Epithelial cell of prostate (primary cell): ENCODE measurements around the gene IDH1.
"Not testable (repeated sequence)": the region's sequence is repeated elsewhere in the genome, so short reads cannot be mapped to it uniquely, and the experiment has no call there.

ENCODE experiments used
- DNase-seq: peaks from one replicate; pipeline ENCODE4 v3.0.0-alpha.2; 2011; ENCODE audit warnings: low read depth, low spot score
- H3K27ac ChIP-seq: fragments of 450-650 bp; 2 replicates; pipeline ENCODE4 v1.5.1; 2017; ENCODE audit warnings: mild to moderate bottlenecking

The IDH1 gene

DNA sequence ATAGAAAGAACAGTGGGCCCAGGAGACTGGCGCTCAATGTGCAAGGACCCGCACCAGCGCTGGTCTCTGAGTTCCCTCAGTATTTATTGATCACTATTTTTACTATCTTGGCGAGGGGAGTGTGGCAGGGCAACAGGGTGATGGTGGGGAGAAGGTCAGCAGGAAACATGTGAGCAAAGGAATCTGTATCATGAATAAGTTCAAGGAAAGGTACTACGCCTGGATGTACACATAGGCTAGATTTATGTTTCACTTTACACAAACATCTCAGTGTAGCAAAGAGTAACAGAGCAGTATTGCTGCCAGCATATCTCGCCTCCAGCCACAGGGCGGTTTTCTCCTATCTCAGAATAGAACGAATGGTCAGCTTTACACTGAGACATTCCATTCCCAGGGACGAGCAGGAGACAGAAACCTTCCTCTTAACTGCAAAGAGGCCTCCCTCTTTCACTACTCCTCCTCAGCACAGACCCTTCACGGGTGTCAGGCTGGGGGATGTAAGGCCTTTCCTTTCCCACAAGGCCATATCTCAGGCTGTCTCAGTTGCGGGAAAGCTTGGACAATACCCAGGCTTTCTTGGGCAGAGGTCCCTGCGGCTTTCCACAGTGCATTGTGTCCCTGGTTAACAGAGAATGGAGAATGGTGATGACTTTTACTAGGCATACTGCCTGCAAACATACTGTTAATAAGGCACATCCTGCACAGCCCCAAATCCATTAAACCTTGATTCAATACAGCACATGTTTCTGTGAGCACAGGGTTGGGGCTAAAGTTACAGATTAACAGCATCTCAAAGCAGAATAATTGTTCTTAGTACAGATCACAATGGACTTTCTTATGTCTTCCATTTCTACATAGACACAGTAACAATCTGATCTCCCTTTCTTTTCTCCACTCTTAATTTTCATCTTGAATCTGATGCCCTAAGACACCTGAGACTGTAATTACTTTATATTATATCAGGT lies 2.3 kb upstream of the IDH1 start:
- not testable (repeated sequence) for H3K27ac ChIP-seq, DNase-seq

DNA sequence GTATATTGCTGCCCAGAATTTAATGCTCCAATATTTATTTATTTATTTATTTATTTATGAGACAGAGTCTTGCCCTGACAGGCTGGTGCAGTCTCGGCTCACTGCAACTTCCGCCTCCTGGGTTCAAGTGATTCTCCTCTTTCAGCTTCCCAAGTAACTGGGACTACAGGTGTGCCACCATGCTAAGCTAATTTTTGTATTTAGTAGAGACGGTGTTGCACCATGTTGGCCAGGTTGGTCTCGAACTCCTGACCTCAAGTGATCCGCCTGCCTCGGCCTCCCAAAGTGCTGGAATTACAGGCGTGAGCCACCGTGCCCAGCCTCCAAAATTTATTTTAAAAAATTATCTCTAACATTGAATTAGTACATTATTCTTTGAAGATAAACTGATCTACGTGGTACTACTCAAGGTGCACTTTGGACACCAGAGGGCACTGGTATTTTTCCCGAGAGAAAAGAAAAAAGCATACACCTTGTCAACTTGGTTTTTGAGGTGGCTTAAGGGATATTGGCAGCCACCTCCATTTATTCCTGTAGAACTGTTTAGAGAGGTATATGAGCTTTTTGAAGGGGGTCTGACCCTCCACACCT lies 1.4 kb upstream of the IDH1 start:
- no peak for DNase-seq
- peak overlapping the region; percentile 67 for H3K27ac ChIP-seq

DNA sequence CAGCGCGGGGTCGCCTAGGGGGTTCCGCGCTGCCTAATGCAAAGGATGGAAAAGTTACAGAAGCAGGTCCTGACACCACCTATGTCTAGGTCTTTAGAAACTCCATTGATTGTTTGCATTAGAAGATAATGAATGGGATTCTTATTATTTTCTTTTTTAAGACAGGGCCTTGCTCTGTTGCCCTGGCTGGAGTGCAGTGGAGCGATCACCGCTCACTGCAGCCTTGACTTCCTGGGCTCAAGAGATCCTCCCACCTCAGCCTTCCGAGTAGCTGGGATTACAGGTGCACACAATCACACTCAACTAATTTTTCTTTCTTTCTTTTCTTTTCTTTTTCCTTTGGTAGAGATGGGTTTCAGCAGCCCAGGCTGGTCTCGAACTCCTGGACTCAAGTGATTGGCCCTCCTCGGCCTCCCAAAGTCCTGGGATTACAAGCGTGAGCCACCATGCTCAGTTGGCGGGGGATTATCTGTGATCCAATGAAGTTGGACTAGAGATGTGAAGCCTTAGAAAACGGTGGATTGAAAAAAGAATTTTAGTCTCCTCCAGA lies 761 bp upstream of the IDH1 start:
- DNase-seq = no peak
- peak overlapping the region; percentile 67 for H3K27ac ChIP-seq

DNA sequence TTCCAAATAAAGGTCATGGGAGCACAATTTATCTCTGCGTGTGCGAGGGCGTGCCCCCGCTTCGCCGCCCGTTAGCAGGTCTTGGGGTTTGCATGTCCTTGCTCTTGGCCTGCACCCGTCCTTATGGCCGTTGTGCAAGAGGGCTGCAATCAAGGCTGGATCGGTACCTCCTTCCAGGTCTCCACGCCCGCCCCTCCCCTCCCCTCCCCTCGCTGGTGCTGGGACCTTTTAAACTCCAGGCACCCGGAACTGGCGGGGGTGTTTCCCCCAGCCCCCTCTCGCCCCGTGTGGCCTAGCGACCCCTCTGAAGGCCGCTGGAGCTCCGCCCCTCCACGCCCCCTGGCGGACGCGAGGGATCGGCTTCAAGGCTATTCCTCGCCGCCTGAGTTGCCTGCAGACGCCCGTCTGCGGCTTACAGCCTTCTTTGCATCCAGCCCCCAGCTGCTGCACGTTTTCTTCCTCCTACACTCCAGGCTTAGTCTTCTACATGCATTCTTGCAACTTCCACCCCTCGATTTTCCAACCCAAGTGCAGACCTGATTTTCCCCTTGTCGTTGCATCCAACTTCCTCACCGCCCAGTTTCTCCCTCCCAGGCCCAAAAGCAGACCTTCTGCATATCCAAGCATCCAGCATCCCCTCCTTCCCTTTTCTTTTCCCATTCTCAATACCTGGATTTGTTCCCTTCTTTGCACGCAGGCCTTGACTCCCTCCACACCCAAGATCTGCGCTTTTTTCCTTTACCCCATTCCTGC lies 577 bp downstream of the IDH1 start:
- DNase-seq = no peak
- peak overlapping the region; percentile 67 for H3K27ac ChIP-seq

DNA sequence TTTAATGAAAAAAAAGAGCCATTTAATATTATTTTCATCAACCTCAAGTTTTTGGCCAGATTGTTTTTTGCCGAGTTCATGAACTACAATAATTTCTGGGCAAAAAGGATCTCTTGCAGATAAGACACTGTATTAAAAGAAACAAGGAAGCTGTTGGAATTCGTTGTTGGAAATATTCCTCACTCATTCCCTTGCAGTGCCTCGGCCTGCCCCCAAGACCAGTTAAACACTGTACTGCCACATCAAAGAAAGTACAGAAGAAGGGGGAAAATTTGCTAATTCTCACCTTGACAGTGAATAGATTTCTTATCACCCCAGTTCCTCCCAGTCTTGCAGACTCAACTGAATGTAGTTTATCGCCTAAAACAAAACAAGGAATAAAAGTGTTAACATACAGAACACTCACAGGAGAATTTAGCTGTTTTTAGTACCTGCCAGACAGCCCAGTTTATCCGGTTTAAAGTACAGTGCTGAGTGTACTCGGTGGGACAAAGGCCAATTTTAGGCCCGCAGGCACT lies 1.2 kb downstream of the IDH1 start:
- DNase-seq = no peak
- peak overlapping the region; percentile 67 for H3K27ac ChIP-seq

DNA sequence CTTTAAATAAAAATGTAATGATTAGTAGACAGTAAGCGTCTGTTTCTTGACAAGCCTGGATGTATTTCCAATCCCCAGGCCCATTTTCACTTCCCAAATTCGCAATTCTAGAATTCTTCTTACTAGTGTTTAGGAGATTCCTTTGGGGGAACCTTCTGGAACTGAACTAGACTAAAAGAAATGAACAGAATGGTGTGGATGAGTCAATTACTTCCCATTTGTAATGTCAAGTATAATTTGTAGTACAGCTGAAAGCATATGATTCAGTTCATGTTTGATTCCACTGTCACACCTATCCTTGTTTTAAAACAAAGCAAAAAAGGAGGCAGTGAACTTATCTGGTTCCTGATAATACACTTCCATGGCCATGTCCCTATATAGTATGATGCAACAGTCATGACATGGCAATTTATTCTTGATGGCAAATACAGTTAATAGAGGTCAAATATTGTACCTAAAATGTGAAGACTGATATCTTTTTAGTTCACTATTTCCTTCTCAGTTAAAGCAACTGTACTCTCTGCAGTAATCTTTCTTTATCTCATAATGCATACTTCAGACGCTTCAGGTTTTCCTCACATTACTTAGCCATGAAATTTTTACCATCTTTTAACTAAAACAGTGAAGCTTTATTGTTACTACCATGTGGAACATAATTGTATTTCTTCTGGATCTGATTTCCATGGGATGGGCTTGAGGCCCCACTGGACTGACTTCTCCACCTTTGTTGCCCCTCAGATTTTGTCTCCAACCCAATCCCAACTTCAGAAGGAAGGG lies 2.0 kb downstream of the IDH1 start:
- DNase-seq = no peak
- peak overlapping the region; percentile 67 for H3K27ac ChIP-seq

DNA sequence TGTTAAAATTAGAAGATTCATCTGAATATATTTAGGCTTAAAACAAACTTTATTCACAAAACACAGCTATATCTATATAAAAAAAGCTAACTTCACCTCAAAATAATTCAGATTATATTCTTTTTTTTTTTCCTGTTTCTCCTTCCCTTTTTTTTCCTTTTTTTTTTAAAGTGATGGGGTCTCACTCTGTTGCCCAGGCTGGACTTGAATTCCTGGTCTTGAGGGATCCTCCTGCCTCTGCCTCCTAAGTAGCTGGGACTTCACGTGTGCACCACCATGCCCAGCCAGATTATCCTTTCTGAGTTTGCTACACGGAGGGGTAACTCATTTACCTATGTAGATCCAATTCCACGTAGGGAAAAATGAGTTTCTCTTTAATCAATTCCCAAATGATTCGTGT lies 3.8 kb downstream of the IDH1 start:
- peak overlapping the region; percentile 37 for H3K27ac ChIP-seq
- no peak for DNase-seq

DNA sequence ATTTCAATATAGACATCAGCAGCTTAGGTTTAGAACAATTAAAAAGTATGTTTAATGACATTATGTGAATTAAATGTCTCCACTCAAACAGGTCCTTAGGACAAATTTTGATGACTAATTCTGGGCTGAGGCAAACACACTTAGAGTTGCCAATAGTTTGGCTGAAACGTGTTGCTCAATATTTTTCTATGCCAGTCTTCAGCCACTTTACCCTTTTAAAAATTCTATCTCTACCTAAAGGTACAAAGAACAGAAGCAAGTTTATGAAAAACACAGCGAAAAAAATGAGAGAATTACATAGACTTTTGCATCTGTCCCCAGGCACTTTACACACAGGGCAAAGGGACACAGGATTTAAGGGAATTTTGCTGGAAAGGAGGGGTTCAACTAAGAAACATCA lies 4.5 kb downstream of the IDH1 start:
- DNase-seq = no peak
- peak overlapping the region; percentile 37 for H3K27ac ChIP-seq

DNA sequence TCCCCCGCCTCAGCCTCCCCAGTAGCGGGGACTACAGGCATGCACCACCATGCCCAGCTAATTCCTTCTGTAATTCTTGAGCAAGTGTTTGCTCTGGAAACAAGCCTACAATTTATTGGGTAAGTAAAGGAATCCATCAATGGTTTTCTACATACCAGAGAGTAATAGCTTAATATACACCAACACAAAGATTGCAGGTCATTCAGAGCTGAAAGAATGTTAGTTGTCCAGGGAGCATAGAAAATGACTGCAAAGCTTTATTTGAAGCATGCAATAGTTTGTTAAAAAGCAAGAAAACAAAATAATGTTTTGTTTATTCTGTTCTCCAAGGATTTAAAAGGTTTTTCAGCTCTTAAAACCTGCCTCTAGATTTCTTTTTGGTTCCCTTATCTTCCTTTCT lies 5.6 kb downstream of the IDH1 start:
- DNase-seq = no peak
- H3K27ac ChIP-seq = no peak overlapping the region

DNA sequence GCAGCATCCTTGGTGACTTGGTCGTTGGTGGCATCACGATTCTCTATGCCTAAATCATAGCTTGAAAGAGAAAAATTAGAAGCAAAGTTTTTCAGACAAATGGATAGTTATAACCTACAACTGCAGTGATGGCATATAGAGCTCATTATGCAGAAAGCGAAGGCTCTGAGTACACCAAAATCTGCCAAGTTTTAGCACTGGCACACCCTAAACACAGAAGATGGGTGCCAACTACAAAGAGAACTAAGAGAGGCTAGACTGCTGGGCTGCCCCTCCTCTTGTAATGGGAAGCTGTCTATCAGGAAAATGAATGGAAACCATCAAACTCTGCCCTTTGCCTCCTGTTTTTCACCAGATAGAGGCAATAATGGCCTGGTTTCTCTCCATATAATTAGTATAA lies 6.3 kb downstream of the IDH1 start:
- DNase-seq = no peak
- no peak overlapping the region for H3K27ac ChIP-seq

DNA sequence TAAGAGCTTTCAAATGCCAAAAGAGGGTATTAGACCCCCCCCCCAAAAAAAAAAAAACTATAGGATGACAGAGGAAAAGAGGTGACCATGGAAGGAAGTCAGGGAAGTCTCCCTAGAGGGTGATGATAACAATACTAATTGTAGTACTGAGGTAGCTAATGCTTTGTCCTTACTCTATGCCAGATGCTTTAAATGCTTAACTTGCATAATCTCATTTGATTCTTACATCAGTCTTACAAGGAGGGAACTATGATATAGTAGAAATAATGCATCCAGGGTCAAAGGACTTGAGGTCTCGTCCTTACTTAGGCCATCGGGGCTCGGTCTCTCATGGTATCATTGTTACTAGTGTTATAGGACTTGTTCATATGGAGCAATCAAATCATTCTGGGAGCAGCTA lies 9.1 kb downstream of the IDH1 start:
- H3K27ac ChIP-seq = no peak overlapping the region
- no peak for DNase-seq

DNA sequence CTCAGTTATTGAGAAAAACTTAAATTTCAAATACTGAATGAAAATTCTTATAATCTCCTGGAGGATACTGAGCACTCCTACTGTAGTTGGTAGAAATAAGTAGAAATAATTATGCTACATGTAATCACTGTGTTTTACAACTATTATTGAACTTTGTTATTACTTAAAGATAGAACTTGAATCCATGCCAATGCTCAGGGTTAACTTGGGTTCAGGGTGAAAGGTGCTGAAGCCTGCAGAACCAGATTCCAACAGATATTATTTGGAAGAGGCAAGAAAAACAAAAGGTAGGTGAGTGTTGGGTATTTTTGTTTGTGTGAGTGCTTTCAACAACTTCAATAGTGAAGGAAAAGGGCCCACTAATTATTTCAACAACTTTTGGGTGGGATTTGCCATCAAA lies 10.4 kb downstream of the IDH1 start:
- no peak overlapping the region for H3K27ac ChIP-seq
- DNase-seq = no peak

DNA sequence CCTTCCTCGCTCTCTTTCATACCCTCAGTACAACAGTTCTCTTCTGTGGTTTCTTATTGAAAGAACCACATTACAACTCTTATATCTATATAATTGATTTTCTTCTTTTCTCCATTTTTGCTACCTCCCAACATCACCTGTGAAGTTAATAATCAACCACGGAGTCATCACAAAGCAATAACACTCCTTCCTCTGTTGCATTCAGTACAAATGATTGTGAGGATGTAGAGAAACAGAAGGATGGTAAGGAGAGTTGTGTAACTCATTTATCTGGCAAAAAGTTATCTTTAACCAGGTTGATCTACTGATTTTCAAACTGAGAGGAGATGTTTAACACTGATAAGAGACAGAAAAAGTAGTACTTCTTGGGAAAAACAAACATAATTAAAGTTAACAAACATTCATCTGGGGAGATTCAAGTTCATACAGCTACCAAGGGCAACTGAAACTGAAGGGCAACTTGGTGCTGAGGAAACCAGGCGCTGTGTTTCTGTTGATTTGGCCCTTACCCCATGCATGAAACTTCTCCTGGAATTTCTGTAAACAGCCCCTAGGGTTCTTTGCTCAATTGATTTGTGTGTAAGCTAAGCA lies 14.2 kb downstream of the IDH1 start:
- no peak overlapping the region for H3K27ac ChIP-seq
- no peak for DNase-seq

DNA sequence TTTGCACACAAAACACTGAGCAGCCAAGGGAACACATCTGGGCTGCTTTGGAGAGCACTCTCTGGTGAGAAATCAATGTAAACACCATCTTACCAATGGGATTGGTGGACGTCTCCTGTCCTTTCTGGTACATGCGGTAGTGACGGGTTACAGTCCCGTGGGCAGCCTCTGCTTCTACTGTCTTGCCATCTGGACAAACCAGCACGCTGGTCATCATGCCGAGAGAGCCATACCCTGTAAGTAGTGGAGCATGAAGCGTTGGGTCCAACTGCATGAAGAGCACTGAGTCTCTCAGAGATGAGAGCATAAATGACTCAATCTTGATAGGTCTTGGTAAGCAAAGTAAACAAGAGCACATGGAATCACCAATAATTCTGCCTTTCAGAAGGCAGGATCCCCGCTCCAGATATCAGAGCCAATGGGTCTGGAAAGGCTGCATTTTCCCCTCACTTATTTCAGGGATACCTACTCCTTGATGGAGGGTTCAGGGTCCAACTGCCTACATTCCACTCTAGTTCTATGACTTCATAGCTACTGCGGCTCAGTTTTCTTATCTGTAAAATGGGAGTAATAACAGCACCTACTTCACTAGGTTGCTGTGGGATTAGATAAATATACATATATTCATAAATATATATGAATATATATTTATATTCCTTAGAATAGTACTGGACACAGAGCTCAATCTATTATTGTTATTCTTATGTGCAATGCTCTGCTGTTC lies 14.9 kb downstream of the IDH1 start:
- no peak overlapping the region for H3K27ac ChIP-seq
- DNase-seq = no peak

DNA sequence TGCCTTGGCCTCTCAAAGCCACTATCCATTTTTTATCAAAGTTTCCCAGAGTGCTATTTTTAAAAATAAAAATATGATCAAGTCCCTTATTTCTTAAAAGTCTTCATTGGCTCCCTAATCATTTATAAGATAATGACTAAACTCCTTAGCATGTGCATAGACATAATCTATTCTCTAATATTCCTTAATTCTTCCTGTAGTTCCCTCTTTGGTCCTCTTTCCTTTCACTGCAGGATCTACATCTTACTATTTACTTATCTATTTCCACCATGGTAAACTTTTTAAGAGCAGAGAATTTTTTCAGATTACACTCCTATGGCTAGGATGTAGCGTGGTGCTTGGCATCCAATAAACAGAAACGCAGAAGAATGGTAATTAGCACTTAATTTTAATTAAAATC lies 19.0 kb downstream of the IDH1 start:
- no peak overlapping the region for H3K27ac ChIP-seq
- DNase-seq = no peak

DNA sequence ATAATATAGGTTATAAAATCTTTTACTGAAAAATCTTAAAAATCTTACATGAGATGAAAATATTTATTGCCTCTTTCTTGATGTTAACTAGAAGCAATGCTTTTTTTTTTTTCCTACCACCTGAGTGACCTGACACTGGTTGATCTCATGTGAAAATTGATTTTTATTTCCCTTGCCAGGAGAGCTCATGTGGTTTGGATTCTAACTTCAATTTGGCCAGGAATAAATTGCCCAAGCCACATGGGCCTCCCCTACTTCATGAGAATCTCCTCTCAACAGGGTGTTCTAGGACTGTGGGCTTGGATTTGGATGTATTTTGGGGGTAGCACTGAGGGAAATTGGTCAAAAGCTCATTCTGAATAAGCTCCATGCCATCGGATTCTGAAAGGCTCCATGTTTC lies 20.1 kb downstream of the IDH1 start:
- H3K27ac ChIP-seq = no peak overlapping the region
- no peak for DNase-seq

DNA sequence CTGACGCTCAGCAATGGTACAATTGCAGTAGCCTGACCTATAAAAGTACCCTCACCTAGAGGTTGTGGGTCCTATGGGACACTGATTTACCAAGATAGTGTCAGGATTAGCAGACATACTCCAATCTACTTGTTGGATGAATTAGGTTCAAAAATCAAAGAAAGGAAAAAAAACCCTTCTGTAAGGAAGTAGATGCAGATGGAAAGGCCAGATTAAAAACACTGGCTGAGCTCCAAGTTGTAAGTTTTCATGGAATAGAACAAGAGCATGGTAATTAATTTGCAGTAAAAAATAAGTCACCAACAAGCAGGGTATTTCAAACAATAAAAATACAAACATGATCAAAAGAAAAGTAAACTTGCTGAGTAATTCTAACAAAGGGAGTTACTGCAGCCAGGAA lies 26.4 kb downstream of the IDH1 start:
- DNase-seq = no peak
- no peak overlapping the region for H3K27ac ChIP-seq

DNA sequence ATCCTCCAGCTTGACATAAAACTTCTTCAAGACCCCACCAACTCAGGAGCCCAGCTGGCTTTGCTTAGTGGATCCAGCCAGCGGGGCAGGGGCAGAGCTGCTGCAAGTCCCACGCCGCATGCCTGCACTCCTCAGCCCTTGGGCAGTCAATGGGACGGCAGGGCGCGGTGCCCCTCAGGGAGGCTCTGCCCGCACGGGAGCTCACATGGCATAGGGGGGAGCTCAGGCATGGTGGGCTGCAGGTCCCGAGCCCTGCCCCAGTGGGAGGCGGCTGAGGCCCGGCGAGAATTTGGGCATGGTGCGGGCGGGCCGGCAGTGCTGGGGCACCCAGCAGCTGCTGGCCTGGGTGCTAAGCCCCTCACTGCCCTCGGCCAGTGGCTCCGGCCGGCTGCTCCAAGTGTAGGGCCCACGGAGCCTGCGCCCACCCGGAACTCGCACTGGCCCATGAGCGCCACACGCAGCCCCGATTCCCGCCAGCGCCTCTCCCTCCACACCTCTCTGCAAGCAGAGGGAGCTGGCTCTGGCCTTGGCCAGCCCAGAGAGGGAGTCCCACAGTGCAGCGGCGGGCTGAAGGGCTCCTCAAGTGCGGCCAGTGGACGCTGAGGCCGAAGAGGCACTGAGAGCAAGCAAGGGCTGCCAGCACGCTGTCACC lies 27.2 kb downstream of the IDH1 start:
- H3K27ac ChIP-seq = no peak overlapping the region
- no peak for DNase-seq
